NCI-H82 (cell line): ENCODE measurements around the gene PLPP3.

Experiments used
- DNase-seq: peaks from one replicate; lab custom pipeline; 2025; lab: John Stamatoyannopoulos, UW

PLPP3 gene

DNA sequence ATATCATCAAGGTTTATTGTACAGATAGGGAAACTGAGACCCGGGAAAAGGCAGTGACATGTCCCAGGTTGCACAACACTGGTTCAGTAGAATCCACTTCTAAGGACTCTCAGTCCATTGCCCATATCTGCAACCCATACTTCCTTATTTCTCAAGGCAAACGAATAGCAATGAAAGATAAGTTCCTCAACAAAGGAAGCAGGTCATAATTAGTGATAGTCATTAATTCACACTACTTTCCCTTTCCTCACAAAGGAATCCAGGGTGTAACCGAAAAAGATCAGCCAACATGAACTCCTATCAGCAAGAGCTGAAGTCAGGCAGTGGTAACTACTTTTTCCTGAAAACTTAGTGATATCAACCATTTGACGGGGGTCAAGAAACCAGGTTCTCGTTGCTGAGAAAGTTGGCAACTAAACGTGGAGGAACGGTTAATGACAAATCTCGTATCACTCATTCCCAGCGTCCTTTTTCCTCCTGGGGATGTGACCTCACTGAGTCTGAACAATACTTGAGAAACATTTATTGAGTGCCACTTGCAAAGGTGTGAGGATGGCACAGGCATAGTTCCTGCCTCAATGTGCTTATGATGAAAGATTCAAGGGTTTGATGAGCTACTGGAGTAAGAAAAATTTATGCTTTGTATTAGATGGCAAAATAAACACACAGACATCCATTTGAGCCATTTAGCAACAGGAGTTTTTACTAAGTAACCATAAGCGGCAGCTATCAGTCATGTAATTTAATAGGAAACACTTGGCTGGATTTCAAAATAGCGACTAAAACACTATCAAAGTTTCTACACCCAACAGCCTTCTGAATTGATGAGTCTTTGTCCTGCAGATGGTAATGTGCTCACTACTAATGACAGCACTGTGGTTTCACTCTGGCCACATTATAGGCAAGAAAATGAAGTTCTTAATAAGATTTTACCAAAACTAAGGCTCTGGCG is 82.3 kb downstream of the PLPP3 start:
- DNase-seq = no peak

- DNase-seq = no peak
Measured at GRCh38 chr1:56496158-56496557, 83.2 kb downstream of the PLPP3 start.

DNA sequence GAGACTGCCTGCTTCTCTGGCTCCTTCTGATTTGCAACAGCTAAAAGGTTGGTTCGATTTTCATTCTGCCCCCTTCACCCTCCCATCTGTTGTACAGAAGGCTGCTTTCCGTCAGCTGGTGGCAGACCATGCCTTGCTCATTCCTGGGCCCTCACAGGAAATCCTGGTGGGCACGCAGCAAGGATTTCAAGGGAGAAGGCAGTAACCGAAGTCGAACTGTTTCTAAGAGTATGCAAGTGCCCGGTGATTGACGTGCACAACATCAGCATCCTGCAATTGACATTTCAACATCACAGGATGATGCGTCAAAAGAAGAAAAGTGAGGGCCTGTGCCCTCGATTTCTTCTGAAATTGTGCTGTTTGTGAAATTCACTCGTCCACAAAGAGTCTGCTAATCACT is 83.8 kb downstream of the PLPP3 start:
- no peak for DNase-seq

- peak; percentile 40 for DNase-seq
Measured at GRCh38 chr1:56494306-56494705, 85.1 kb downstream of the PLPP3 start.

DNA sequence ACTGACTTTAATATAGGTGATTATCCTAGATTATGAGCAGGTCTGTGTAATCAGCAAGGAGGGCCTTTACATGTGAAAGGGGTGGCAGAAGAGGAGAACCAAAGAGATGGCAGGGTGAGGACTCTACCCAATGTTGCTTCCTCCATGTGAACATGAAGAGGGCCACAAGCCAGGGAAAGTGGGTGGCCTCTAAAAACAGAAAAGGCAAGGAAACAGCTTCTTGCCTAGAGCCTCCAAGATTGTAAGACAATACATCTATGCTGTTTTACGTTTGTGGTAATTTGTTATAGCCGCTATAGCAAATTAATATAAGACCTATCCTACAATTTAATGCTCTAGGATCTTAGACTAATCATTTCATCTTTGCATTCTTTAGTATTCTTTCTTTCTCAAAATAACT is 85.5 kb downstream of the PLPP3 start:
- DNase-seq = peak; percentile 43

- DNase-seq = no peak
Measured at GRCh38 chr1:56491441-56491840, 87.9 kb downstream of the PLPP3 start.

DNA sequence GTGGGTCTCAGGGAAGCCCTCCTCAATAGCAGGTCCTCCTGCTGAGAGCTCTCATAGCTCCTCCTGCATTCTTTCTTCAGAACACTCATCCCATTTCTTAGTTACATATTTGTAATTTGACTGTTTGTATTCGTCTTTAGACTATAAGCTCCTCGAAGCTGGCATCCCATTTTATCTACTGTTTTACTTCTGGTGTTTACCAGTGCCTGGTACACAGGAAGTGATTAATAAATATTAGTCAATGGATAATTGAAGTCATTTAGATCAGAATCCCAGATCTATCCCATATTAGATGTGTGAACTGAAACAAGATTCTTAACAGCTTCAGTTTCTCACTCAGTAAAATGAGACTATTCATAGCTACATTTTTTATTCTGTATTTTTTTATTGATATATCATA is 88.7 kb downstream of the PLPP3 start:
- DNase-seq = no peak

- no peak for DNase-seq
Measured at GRCh38 chr1:56489695-56490094, 89.7 kb downstream of the PLPP3 start.

DNA sequence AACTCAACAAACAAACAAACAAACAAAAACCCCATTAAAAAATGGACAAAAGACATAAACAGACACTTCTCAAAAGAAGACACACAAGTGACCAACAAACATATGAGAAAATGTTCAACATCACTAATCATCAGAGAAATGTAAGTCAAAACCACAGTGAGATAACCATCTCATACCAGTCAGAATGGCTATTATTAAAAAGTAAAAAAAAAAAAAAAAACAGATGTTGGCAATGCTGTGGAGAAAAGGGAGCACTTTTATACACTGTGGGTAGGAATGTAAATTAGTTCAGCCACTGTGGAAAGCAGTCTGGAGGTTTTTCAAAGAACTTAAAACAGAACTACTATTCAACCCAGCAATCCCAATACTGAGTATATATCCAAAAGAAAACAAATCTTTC is 94.7 kb downstream of the PLPP3 start:
- no peak for DNase-seq

- no peak for DNase-seq
Measured at GRCh38 chr1:56483104-56483503, 96.3 kb downstream of the PLPP3 start.

DNA sequence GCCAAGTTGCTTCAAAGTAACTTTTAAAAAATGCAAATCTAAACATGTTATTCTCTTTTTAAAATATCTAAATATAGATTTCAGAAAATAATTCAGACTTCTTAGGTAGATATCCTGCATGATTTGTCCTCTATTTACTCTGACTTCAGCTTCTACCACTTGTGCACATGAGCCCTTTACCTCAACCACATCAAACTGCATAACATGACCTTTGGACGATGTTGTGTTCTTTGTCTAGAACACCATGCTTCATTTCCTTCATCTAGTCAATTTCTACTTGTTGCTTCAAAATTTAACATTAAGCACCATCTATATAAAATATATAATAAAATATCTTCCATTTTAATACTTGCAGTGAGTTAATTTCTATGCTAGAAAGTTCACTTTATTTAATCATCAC is 96.9 kb downstream of the PLPP3 start:
- DNase-seq = no peak

GRCh38 chr1:56481140-56481694 is 98.1 kb downstream of the PLPP3 start:
- peak; percentile 66 for DNase-seq

- DNase-seq = no peak
Measured at GRCh38 chr1:56478734-56479133, 100.6 kb downstream of the PLPP3 start.

DNA sequence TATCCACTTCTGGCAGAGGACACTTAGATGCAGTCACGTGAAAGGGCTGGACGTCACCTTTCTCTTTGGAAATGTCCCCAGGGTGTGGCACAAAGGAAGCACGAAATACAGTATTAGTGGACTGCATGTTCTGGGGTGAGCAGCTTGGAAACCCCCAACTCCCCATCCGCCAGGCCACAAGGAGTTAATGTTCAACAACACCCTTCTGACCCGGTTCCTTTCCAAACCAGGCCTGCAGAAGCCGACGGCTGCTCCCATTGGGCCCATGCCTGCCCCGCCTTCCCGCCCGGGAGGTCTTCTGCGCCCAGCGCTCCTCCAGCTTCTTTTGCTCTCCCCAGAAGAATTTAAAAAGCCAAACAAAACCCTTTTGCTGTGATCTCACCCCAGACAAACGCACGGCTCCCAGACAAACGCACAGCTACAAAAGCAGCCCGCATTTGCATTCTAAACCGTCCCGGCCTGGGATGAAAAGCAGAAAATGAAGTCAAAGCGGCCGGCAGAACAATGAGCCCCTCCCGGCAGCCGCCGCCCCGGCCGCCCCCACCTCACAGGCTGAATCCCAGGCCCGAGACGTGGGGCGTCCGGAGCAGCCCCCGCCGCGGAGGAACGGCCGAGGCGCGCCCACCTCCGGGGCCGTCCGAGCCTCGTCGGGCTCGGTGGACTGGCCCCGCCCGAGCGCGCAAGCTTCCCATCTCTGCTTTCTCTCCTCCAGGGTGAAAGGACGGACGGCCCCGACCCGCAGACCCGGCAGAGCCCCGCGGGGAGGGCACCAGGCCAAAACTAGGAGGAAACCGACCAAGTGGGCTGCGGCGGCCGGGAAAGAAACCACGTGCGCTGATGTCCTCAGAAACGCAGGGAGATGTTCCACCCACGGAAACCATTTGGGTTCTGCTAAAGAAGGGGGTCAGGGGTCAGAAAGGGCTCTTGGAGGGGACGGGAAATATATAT is 101.9 kb downstream of the PLPP3 start:
- DNase-seq = no peak

- DNase-seq = no peak
Measured at GRCh38 chr1:56473582-56474270, 105.6 kb downstream of the PLPP3 start.

GRCh38 chr1:56472860-56473259 is 106.5 kb downstream of the PLPP3 start:
- no peak for DNase-seq

- no peak for DNase-seq
Measured at GRCh38 chr1:56469640-56470371, 109.6 kb downstream of the PLPP3 start.

DNA sequence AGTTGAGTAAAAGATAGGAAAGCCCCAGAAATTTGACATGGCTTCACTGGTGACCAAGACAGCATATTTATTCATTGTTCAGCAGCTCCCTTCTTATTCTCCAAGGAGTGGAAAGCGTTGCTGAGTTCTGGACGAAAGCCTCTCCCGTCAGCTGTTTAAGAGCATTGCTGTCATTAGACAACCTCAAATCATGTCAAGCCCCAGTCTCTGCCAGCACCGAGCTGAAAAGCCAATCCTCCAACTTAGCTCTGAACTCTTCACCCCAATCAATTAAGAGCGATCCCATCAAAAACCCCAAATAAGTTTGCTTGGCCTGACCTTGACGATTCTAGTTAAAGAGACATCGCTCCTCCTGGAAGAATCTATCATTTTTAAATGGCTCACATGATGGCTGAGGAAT is 110.8 kb downstream of the PLPP3 start:
- DNase-seq = no peak

DNA sequence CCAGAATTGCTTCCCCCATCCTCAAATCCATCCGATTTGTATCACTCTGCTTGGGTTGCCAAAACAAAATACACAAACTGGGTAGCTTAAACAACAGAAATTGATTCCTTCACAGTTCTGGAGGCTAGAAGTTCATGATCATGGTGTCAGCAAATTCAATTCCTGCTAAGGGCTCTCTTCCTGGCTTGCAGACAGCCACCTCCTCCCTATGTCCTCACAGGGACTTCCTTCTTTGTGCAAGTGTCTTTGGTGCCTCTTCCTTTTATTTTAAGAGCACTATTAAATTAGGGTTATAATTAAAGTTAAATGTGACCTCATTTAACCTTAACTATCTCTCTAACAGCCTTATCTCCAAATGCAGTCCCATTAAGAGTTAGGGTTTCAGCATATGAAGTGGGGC is 112.8 kb downstream of the PLPP3 start:
- no peak for DNase-seq

DNA sequence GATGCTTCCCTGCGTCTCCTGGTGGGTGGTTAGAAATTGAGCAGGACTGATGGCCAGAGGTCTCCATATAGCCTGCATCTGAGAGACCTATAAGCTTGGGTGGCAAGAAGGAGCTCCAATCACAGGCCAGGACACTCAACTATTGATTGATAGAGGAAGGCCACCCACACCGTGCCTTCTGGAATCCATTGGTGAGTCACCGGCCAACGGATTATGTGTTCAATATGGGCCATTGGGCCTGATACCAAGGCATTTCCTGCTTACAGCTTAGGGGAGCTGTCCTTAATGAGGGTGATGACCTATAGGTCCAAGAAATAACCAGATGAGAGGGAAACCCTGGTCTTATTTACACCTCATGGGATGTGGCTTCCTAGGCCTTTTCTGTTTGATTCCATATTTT is 115.1 kb downstream of the PLPP3 start:
- DNase-seq = no peak

DNA sequence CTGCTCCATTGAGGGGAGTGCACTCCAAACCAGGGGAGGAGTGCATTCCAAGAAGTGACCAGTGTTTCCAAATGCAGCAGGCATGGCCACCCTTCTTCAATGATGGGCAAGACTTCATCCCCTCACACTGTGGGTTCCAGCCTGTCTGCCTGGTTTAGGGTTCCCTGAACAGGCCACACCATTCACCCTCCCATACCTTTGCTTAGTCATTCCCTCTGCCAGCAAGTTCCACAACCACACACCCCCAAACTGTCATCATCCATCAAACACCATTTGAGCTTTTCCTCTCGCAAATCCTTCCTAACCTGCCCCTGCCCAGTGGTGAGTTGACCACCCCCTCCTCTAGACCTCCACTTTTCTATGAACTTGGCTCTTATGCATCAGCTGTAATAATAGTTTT is 116.0 kb downstream of the PLPP3 start:
- no peak for DNase-seq
